Stimulated activated naive CD8-positive, alpha-beta T cell treated with anti-CD3 and anti-CD28 coated beads, Interleukin-15, Interleukin-2, amounts not matched to agents 100 U/mL and 50 U/mL, for 24 hours (primary cell): ENCODE measurements around the gene DPH5.
A peak's percentile ranks its signal among the peaks of the same experiment; 100 is the strongest.
"Not testable (repeated sequence)": the region's sequence is repeated elsewhere in the genome, so short reads cannot be mapped to it uniquely, and the experiment has no call there.

Source experiments
- ATAC-seq: fragments of 150-1000 bp; cut with Tn5 transposase; one replicate; pipeline ENCODE4 v1.10.0; 2021
- DNase-seq: peaks from one replicate; pipeline ENCODE4 v3.0.0; 2021

Gene DPH5, protein sequence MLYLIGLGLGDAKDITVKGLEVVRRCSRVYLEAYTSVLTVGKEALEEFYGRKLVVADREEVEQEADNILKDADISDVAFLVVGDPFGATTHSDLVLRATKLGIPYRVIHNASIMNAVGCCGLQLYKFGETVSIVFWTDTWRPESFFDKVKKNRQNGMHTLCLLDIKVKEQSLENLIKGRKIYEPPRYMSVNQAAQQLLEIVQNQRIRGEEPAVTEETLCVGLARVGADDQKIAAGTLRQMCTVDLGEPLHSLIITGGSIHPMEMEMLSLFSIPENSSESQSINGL

DNA sequence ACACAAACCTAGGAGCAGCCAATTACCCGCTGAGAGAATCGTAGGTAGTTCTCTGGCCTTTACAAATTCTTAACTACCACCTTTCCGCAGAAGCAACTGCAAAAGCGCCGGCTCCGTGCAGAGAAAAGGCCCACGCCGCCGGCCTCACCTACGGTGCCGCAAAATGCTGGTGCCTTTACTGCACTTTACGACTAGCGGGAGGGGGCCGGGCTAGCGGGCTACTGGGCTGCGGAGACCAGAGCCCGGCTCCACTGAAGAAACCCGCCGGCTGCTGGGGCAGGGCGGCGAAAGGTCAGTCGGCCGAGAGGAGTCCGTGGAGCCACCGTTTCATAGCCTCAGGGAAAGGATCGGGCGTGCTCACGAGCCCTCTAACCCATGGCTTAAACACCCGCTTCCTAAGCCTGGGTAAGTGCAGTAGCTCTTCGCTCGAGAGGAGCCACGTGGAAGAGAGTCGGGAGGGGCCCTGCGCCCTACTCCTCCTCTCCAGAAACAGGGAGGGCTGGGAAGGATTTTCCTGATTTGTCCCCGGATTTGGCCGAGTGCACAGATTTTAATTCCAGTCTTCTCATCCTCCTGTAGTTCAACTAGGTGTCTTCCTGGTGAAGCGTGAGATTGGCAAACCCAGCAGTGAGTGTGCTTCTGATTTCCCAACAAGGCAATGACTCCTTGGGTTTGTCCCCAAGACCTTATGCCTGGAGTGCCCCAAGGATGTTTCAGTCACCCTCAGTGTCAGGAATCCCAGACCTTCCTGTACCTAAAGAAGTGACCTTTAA lies at the start of gene DPH5:
Gene DPH5 (minus strand): TSS at position 128 of the 773 bp plus-strand sequence. CDS start 341 bp downstream, outside the sequence.
- ATAC-seq (peak; percentile 94), DNase-seq (peak; percentile 92)

DNA sequence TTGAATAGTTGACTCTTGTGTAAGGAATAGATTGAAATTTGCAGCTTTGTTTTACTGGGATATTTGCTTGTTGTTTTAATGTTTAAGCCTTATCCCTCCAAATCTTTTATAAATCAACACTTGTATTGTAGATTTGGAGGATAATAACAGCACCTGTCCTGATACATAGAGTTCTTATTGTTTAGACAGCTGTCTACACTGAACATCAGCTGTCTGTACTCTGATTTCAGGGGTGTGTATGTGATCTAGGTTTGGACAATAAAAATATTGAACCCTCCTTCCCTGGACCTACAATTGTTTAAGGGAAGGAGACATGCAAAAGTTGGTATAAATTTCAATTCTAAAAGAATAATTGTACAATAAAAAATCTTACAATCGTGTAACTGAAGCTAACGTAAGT lies 48.3 kb upstream of the DPH5 start:
- DNase-seq: no peak
- ATAC-seq: no peak

DNA sequence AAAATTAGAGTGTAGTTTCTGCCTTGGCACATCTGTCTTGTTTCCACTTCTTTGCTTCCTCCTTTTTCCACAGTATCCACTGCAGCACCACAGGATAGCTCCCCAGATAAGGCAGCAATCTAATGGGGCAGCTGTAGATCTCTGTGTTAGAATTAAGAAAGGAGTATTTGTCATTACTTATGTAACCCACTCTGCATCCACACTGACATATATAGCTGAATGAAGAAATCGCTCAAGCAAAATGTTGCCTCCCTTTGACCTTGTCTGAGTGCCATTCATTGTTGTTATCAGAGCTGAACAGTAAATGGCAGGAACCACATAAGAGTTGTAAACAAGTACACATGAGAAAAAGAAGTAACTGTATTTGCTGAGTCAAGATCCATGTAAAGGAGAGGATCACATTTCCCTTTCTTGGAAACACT lies 45.9 kb upstream of the DPH5 start:
- DNase-seq: no peak
- no peak for ATAC-seq

DNA sequence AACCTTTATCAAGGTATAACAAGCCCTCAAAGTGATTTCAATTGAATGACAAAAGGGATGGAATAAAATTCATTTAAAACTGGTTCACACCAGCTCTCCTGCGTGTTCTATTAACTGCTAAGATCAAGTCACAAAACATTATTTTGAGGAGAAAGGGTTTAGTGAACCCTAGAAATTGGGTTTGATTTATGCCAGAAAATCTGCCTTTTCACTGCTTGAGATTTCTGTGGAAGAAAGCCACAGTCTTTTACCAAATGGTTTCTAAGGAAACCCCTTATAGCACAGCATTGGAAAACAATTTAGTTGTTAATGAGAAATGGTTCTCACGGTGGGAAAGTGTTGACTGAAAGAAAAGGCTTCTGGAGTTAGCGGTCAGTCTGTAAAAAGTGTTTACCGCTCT lies 43.6 kb upstream of the DPH5 start:
- DNase-seq: no peak
- no peak for ATAC-seq

DNA sequence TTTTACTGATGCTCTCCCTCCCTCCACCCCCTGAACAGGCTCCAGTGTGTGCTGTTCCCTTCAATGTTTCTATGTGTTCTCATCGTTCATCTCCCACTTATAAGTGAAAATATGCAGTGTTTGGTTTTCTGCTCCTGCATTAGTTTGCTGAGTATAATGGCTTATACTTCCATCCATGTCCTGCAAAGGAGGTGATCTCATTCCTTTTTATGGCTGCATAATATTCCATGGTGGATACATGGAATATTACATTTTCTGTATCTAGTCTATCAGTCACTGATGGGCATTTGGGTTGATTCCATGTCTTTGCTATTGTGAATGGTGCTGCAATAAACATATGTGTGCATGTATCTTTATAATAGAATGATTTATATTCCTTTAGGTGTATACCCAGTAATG lies 41.4 kb upstream of the DPH5 start:
- not testable (repeated sequence) for ATAC-seq, DNase-seq

DNA sequence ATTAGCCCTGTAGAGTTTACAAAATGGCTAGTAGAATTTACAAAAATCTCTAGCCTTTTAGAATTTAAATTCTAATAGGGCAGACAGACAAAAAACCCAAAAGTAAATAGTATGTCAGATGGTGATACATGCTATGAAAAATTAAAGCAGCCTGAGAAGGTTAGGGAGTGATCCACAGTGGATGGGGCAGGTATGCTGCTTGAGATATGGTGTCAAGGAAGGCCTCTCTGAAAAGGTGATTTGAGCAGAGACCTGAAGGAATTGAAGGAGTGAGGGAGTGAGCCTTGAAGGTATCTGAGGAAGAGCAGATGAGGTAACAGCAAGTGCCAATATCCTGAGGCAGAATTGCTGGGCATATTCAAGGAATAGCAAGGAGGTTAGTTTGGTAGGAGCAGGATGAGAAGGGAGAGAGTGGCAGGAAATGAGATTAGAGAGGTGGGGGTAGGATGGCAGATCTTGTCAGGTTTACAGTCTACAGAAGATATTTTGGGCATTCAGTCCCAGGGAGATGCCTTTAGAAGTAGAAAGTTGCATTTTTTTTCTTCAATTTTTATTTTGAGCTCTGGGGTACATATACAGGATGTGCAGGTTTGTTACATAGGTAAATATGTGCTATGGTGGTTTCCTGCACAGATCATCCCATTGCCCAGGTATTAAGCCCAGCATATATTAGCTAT lies 40.8 kb upstream of the DPH5 start:
- no peak for ATAC-seq

DNA sequence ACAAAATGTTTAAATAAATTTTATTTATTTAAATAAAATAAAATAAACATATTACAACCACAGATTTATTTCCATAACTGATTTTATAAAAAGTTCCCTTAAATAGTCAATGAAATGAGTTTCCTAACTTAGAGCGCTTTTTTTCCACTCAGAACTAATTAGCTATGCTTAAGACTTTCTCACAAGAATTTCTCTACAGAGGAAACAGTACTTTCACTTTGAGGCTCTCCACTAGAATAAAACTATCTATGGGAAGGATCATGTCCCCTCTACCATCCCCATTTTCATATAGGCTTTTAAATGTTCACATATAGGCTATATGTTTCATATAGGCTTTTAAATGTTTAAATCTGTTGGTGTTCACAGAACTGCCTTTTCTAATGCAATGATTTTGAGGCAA lies 40.0 kb upstream of the DPH5 start:
- ATAC-seq: no peak
- DNase-seq: no peak

More for the DNA sequence above, 40.8 kb upstream of the DPH5 start:
- DNase-seq: no peak

DNA sequence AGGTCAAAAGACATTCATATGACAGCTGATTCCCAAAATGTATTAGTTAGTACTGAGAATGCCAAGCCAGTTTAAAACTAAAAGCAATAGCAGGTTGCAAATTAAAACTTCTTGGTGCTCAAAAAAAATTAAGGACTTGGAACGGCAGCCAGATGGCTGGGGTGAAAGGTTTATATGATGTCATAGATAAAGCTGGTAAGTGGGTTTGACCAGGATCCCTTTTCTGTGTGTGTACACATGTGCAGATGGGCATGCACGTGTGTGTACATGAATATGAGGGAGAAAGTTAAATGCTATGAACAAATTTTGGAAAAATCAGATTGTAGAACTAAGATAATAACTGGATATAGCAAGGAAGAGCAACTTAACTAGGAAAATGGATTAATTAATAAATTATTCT lies 39.1 kb upstream of the DPH5 start:
- no peak for ATAC-seq
- DNase-seq: no peak

DNA sequence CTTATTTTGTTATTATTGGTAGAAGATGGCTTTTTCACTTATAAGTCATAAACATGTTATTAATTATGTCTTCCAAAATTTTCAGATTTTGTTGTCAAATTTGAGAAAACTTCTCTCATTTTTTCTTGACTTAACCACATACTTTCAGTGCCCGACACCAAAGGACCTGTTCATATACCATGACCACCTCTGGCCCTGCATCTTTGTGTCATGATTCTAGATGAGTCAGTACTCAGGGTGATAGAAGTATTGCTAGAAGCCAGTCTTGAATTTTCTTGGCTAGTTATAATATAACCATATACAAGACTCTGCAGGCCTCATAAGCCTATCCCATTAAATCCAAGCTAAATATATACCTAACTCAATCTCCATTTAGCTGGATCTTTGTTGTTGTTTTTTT lies 35.4 kb upstream of the DPH5 start:
- ATAC-seq: no peak
- no peak for DNase-seq

DNA sequence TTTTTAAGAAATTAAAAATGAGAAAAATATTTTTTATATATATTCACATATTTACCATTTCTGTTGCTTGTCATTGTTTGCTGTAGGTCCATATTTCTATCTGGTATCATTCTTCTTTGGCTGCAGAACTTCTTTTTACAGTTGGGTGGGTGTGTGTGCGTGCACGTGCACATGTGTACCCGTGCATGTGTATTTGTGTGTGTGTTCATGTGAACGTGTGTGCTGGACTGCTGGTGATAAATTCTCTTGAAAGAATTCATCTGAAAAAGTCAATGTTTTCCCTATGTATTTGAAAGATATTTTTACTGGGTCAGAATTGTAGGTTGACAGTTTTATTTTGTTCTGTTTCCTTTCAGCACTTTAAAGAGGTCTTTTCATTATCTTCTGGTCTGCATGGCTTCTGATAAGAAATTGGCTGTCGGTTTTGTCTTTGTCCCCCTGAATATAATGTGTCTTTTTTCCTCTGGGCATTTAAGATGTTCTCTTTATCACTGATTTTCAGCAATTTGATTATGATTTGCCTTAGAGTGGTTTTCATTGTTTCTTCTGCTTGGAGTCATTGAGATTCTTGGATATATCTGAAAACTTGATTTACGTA lies 34.5 kb upstream of the DPH5 start:
- no peak for DNase-seq
- no peak for ATAC-seq

DNA sequence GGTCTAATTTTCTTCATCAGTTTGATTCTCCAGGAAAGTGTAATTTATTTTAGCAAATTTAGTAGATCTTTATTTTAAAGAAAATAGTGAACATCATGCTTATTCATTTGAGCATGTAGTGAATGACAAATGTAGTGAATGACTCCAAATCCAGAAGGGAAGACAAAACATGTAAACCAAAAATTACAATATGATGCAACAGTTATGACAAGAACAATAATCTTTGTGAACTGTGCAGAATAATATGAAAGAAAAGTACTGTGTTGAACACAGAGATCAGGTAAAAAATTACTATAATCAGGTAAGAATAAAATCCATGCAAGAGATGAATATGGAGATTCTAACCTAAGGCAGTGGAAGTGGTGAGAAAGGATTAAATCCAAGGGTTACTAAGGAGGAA lies 30.0 kb upstream of the DPH5 start:
- ATAC-seq: no peak

DNA sequence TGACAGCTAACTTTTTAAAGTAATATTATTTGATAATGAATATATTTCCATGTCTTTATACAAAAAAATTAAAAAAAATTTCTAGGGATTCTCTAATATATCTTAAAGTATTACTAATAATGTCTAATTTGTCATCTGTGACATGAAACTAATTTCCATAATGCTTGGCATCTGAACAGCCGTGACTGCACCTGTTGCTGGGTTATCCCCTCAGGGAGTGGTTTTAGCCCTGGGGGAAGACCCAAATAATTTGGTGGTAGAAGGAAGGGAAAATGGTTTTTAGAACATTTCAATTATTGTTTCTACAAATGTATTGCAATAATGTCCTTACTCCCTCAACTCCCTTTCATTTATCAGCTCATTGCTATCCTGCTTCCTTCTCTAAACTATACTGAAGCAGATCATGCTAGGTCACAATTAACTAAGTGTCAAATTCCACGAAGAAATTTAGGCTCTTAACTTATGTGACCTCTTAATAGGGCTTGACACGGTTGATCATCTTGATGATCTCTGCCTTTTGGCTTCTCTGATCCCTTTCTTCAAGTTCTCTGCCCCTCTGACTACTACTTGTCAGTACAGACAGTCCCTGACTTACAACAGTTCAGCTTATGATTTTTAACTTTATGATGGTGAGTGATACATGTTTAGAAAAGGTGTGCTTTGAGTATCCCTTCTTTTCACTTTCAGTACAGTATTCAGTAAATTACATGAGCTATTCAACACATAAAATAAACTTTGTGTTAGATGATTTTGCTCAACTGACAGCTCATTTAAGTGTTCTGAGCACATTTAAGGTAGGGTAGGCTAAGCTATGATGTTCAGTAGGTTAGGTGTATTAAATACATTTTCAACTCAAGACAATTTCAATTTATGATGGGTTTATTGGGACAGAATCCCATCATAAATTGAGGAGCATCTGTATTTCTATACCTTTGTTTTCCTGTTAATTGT lies 26.4 kb upstream of the DPH5 start:
- ATAC-seq: peak; percentile 69
- no peak for DNase-seq

More for the DNA sequence above, 30.0 kb upstream of the DPH5 start:
- no peak for DNase-seq

DNA sequence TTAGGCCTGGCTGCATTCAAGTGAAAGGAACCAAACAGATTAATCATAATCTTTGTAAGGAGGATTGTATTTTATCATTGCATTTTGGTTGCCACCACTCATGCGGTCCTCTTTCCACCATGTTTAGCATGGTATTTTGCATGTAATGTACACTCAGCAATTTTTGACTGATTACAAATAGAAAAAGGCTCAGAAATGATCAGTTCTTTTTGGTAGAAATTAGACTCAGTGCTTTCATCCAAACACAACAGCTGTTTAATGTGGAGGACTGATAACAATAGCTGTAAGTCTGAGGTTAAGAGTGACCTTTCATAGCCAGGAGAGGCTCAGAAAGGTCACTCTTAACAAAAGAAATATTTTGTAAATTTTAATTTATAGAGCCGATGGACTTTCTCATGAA lies 25.3 kb upstream of the DPH5 start:
- ATAC-seq (no peak), DNase-seq (no peak)

DNA sequence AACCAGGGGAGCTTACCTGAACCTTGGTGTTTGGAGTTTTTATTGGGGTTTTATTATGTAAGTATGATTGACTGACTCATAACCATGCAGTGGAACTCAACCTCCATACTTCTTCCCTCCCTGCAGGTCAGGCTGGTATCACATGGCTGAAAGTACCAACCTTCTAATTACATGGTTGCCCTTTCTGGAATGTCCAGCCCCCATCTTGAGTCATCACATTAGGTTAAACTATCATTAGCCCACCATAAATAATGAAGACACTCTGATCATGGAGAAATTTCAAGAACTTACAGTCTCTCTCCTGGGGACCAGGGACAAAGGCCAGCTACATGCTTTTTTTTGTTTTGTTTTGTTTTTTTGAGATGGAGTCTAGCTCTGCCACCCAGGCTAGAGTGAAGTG lies 19.2 kb upstream of the DPH5 start:
- ATAC-seq: no peak
- DNase-seq: no peak

DNA sequence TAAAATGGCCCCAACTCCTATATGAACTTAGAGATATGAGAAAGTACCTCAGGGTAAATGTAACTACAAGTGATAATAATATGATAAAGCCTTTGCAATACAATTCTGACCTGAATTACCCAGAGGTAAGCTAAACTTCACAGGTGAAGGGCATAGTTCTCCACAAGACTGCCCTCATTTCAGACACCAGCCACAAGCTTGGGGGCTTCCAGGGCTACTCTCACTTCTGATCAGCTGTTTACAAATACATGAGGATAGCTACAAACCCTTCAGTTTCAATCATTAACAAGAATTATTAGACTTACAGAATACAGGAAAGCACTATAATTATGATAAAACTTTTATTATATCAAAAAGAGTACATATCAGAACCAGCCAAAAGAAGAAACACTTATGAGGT lies 18.7 kb upstream of the DPH5 start:
- no peak for ATAC-seq

DNA sequence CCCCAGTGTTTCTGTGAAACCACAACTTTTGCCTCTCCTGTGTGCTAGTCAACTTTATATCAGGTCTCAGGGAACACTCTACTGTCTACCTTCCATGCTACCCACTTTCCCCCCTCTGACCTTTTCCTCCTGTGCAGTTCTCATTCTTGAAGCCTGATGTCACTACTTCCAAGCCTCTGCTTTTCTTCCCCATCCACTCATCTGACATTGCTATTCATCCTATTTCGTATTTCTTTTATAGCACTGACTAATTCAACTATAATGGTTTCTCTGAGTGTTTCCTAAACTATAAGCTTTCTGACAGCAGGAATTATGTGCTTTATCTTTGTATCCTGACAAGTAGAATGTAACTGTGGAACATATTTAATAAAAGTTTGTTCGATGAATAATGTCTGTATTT lies 18.2 kb upstream of the DPH5 start:
- ATAC-seq (peak; percentile 66), DNase-seq (no peak)

More for the DNA sequence above, 18.7 kb upstream of the DPH5 start:
- DNase-seq: no peak

DNA sequence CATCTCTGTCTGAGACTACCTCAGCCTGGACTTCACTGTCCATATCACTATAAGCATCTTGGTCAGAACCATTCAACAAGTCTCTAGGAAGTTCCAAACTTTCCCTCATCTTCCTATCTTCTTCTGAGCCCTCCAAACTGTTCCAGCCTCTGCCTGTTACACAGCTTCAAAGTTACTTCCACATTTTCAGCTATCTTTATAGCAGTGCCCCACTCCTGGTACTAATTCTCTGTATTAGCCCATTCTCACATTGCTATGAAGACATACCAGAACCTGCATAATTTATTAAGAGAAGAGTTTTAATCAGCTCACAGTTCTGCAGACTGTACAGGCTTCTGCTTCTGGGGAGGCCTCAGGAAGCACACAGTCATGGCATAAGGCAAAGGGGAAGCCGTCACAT lies 15.7 kb upstream of the DPH5 start:
- DNase-seq (no peak), ATAC-seq (no peak)

DNA sequence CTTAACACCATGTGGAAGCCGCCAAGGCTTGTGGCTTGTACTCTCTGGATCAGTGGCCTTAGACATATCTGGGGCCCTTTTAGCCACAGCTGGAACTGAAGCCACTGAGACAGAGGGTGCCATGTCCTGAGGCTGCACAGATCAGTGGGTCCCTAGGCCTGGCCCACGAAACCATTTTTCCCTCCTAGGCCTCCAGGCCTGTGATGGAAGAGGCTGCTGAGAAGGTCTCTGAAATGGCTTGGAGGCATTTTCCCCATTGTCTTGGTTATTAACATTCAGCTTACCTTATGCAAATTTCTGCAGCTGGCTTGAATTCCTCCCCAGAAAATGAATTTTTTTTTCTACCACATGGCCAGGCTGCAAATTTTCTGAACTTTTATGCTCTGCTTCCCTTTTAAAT lies 15.1 kb upstream of the DPH5 start:
- no peak for DNase-seq
- ATAC-seq: no peak

DNA sequence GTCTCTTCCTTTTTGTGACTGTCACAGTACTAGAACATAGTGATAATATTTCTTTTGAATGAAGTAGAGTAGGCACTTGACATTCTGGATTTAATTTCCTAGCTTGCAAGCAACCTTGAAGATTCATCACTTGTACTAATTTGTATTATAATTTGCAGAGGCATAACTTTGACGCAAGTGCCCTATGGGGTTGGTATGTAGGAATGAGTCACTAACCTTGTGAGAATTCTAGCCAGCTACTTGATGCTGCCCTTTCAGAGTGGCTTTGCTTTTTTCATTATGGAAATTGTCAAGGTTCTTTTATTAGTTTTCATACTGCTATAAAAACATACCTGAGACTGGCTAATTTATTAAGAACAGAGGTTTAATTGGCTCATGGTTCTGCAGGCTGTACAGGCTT lies 13.7 kb upstream of the DPH5 start:
- ATAC-seq (no peak), DNase-seq (no peak)

DNA sequence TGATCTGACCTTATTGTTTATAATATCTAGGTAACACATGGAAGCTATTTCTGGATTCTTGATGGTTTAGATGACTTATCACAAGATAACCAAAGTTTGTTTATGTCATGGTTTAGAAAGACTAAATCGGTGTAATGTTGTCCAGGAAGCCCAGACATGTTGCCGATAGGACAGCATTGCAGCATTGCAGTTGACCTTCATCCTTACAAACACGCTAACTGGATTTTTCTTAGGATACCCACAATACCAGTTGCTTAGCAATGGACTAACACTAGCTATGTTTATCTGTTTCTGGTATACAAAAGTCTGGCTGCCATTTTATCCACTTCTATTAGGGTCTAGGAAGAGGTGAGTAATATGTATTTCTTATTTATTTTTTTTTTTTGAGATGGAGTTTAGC lies 11.7 kb upstream of the DPH5 start:
- no peak for DNase-seq
- ATAC-seq: no peak

DNA sequence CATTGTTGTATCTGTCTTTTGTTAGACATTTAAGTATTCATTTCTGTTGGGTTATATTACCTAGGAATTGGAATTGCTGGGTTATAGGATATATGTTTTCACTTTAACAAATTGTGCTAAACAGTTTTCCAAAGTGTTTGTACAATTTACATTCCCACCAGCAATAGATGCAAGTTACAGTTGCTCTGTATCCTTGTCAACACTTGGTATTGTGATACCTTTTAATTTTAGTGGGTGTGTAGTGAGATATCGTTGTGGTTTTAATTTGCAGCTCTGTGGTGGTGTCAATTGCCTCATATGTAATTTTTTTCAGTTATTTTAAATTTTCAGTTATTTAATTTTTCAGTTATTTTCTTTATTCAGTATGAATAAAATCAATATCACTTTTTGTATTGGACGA lies 7.4 kb upstream of the DPH5 start:
- ATAC-seq: no peak
- DNase-seq: no peak

DNA sequence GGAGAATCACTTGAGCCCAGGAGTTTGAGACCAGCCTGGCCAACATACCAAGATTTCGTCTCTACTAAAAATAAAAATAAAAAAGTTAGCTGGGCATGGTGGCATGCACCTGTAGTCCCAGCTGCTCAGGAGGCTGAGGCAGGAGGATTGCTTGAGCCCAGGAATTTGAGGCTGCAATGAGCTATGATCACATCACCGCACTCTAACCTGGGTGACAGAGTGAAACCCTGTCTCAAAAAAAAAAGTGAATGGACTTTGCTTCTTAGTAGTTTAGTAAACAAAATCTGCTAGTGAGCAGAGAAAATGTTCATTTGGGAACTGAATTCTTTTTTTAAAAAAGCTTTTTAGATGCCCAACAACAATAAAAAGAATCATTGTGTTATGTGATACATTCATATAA lies 6.5 kb upstream of the DPH5 start:
- not testable (repeated sequence) for DNase-seq, ATAC-seq
